HG02970 (cell line): Measurements from ENCODE around the gene KLHDC3.
"Not testable (repeated sequence)": the region's sequence is repeated elsewhere in the genome, so short reads cannot be mapped to it uniquely, and the experiment has no call there.

ENCODE experiments used
- ATAC-seq: cut with Tn5 transposase; IDR thresholded peaks from one replicate; pipeline ENCODE4 v1.9.1; 2021; ENCODE audit warnings: mild to moderate bottlenecking, moderate library complexity, moderate number of reproducible peaks; ENCODE audit not compliant: unreplicated experiment, low FRiP score

KLHDC3 gene

DNA sequence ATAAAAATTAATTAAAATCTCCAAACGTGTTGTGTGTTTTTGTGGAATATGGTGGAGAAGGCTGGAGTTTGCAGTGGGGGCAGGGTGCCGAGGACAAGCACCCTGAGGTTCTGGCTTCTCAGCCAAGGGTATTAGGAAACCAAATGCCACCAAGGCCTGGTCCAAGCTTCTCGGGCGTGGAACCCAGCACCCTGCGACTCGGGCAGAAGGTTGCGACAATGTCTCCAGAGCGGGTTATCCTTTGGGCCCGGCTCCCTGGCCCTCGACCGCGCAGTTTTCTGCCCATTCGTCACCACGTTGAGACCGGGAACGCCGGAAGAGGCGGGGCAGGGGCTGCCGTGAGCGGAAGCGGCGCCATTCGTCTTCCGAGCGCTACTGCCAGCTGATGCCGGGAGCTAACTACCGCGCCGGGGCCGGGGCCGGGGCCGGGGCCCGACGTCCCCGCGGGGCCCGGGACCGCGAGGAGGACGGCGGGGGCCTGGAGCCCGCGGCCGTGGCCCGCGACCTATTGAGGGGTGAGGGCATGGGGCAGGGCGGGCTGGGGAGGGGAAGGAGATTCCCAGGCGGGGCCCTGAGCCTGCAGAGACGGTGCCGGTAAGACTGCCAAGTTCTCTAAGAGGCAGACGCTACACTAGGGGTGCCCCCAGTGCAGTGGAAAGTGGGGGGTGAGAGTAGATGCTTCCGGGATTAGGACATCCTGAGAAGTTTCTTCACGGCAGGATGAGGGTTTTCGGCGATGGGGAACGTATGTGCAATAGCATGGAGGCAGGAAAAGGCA lies 7.4 kb downstream of the KLHDC3 start, which contains the start of gene RRP36:
RRP36 (plus strand) TSS at position 354 of the 778 bp plus-strand sequence; CDS start at position 386, 32 bp downstream.
- no peak for ATAC-seq

DNA sequence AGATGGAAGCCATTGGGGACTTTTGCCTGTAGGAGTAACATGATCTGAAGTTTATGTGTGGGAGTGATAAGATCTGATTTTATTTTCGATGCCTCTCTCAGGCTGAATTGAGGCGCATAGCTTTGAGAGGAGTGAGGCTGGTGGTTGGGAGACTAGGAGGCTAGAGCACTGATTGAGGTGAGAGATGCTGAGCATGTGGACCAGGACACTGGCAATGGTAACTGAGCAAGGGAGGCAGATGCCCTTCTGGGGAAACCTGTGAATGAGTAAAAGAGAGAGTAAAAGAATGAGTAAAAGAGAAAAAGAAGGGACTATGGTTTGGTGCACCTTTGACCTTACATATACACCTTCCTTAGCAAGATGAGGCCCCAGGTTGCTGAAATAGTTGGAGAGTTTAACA lies 10.4 kb downstream of the KLHDC3 start:
- ATAC-seq, result no peak

DNA sequence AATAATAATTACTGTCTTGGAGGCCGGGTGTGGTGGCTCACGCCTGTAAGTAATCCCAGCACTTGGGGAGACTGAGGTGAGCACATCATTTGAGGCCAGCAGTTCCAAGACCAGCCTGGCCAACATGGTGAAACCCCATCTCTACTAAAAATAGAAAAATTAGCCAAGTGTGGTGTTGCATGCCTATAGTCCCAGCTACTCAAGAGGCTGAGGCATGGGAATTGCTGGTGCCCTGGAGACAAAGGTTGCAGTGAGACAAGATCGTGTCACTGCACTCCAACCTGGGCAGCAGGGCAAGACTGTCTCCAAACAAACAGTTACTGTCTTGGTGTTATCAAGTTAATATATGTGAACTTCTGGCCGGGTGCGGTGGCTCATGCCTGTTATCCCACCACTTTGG lies 12.3 kb downstream of the KLHDC3 start:
- no peak for ATAC-seq

- ATAC-seq, result no peak
Measured at GRCh38 chr6:43029120-43029519, 15.1 kb downstream of the KLHDC3 start.

DNA sequence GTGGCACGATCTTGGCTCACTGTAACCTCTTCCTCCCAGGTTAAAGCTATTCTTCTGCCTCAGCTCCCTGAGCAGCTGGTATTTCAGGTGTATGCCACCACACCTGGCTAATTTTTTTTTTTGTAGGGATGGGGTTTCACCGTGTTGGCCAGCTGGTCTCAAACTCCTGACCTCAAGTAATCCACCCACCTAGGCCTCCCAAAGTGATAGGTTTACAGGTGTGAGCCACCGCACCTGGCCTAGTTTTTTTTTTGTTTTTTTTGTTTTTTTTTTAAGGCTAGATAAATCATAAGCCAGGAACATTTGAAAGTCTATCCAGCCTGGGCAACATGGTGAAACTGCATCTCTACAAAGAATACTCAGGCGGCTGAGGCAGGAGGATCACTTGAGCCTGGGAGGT lies 18.3 kb downstream of the KLHDC3 start:
- no peak for ATAC-seq

DNA sequence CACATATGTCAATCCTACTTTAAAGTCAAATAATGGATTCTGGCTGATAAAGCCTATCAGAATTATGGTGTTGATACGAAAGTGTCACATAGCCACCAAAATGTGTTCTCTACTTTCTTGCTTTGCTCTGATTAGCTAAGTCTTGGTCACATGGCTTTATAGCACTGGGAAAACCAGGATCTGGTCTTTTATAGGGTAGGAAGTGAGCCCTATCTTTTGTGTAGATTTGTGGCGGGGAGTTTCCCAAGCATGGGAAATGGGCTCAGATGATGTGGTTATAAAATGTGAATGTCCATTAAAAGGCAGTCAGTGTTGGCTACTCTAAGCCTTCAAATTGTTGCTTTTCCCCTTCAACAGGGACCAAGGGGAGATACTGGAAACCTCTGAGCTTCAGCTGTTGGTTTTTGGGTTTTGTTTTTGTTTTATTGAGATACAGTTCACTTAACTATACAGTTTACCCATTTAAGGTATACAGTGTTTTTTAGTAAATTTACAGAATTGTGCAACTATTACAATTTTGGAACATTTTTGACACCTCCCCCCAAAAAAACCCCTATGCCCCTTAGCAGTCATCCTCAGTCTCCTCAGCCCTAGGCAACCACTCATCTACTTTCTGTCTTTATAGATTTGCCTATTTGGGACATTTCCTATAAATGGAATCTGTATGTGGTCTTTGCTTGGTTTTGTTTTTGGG lies 19.6 kb downstream of the KLHDC3 start:
- ATAC-seq, result no peak

- ATAC-seq, result no peak
Measured at GRCh38 chr6:43034190-43034525, 20.1 kb downstream of the KLHDC3 start.

DNA sequence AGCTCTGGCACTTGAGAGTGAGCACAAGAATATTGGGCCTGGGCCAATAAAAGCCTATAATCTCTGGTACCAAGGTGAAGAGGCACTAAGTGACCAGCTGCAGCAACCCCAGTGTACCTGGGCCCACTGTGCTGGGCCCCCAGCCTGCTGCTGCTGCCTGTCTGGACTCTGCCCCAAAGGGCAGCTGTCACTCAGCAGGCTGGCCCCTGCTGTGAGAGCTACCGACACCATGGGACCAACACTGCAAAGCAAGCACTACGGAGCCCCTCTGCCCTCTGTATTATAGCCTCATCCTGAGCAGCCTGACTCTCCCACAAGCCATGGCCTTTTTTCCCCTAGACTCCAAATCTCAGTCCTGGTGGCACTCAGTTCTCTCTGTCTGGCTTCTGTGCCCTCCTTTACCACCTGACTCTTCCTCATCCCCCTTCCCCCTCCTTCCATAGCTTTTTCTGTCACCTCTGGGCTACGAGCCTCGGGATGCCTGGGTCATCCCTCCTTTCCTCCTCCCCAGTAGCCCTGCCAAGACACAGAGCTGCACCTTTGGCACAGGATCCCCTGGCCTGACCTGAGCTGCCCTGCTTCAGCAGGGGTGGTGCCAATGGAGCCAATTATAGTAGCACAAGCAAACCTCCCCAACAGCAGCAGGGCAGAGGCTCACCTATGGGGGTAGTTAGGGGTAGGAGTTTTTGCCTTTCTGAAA lies 21.6 kb downstream of the KLHDC3 start:
- no peak for ATAC-seq

DNA sequence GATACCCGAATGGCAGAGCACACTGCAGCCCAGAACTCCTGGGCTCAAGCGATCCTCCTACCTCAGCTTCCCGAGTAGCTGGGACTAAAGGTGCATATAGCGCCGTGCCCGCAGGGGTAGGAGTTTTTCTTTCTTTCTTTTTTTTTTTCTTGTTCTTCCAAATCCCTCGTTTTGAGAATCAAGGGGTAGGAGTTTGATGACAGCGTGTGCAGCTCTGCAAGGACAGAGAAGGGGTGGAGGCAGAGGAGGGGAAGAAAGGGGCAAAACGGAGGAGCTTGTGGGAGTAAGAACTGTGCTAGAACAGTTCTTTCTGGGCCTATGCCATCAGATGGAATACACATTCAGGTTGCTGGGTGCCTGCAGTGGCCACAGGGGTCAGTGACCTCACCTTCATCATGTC lies 22.7 kb downstream of the KLHDC3 start:
- no peak for ATAC-seq

GRCh38 chr6:43037197-43037596 lies 23.1 kb downstream of the KLHDC3 start:
- ATAC-seq, result no peak

GRCh38 chr6:43037706-43038105 lies 23.7 kb downstream of the KLHDC3 start:
- ATAC-seq, result no peak

DNA sequence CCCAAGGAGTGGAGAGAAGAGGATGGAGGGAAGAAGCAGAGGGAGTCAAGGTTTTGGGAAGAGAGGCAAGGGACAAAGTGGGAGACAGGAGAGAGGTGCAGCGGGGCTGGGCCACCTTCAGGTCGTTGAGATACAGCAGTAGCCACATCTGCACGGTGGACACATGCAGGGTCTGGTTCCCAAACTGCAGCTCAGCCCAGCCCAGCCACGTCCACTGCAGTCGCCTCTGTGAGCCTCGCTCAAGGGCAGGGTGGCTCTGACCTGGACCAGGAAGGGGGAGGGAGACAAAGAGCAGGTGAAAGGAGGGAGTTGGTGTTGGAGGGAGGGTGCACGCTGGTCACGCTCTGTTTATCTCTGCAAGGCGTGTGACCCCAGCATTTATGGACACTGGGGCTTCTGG lies 24.7 kb downstream of the KLHDC3 start:
- no peak for ATAC-seq

DNA sequence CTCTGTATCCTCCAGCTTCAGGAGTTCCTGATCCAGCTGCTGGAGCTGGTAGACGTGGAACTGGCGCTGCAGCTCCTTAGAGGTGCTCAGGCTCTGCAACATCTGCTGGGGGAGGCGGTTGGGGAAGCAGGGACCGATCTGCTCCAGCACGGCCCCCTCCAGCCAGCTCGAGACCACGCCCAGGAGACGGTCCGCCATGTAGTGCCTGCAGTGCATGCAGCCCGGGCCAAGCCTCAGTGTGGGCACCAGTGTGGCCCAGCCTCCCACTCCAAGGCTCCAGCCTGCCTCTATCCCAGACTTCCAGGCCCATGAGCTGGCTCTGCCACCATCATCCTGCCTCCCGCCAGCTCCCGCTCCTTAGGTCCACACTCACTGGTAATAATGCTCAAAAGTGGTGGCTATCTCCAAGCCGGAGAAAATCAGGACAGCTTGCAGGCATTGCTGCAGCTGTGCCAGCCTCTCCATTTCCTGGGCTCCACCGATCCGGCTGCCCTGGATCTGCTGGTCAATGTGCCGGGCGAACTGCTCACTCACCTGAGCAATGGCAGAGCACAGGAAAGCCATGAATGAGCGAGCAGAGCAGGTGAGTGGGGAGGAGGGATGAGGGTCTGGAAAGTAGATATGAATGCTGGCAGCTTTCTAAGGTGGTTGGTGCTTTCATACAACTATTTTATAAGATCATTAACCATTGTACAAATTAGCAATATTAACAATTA lies 26.7 kb downstream of the KLHDC3 start:
- ATAC-seq, result no peak

DNA sequence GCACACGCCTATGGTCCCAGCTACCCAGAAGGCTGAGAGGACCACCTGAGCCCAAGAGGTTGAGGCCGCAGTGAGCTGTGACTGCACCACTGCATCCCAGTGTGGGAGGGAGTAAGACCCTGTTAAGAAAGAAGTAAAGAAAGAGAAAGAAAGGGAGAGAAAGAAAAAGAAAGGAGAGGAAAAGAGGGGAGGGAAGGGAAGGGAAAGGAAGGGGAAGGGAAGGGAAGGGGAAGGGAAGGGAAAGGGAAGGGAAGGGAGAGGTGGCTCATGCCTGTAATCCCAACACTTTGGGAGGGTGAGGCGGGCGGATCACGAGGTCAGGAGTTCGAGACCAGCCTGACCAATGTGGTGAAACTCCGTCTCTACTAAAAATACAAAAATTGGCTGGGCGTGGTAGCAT lies 27.4 kb downstream of the KLHDC3 start:
- ATAC-seq, result not testable (repeated sequence)

DNA sequence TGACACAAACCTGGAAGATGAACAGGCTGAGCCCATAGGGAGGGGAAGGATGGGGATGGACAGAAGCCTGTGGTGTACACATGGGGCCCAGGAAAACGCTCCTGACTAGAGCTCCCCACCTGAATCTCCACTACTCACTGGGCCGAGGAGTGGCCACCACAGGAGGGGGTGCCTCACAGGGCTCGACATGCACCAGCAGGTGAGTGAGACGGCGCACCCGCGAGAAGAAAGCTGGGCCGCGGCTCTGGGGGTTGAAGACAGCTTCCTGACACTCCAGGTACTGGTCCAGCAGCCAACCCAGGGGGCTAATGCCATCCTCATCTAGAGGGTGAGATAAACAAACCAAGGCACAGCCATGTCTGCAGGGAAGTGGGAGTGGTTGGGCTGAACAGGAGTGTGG lies 29.3 kb downstream of the KLHDC3 start:
- ATAC-seq, result no peak

GRCh38 chr6:43045371-43045930 lies 31.4 kb downstream of the KLHDC3 start:
- no peak for ATAC-seq

- no peak for ATAC-seq
Measured at GRCh38 chr6:43047998-43048397, 33.9 kb downstream of the KLHDC3 start.

GRCh38 chr6:43050981-43051380 lies 36.9 kb downstream of the KLHDC3 start:
- ATAC-seq, result no peak

GRCh38 chr6:43052225-43052841 lies 38.3 kb downstream of the KLHDC3 start:
- ATAC-seq, result no peak
